Measurements from ENCODE around the gene YBX2.

YBX2 gene

DNA sequence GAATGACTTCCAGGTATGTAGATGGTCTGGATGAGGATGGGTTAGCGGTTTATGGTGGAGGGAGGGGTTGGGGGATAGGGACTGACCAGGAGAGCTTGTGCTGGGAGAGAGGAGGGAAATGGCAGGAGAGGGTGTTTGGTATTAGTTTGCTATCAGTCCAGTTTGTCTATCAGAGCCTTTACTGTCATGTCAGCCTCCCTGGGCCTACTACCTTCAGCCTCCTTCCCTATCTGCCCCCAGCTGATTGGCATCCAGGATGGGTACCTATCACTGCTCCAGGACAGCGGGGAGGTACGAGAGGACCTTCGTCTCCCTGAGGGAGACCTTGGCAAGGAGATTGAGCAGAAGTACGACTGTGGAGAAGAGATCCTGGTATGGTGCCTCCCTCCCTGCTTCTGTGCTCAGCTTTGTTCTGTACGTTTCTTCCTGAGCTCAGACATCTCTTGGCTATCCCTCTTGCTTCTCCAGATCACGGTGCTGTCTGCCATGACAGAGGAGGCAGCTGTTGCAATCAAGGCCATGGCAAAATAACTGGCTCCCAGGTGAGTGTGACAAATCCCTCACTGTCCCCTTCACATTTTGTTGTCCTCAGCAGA is 16.8 kb upstream of the YBX2 start:
- Histone ChIP-seq H3K4me3 (ENCODE audit: low read length) (no peak overlapping the region), H3K9ac (ENCODE audit: low read depth, low read length) (no peak overlapping the region), H3K4me1 (ENCODE audit: insufficient read depth, low read length) (0 out of 2 replicates have a peak, but pooled peaks cover 4% of the 10 kb centered on the region), H3K36me3 (ENCODE audit: insufficient read depth, low read length) (peaks cover 52% of the 10 kb centered on the region), H3K27me3 (ENCODE audit: insufficient read depth, low read length) (no peaks in the 10 kb centered on the region), H3K9me3 (ENCODE audit: insufficient read depth, low read depth, low read length) (no peaks in the 10 kb centered on the region), H3K27ac (ENCODE audit: low read depth, low read length) (no peak overlapping the region)
- WGBS = 95% methylated on average over 7 of the region's 7 CpGs

DNA sequence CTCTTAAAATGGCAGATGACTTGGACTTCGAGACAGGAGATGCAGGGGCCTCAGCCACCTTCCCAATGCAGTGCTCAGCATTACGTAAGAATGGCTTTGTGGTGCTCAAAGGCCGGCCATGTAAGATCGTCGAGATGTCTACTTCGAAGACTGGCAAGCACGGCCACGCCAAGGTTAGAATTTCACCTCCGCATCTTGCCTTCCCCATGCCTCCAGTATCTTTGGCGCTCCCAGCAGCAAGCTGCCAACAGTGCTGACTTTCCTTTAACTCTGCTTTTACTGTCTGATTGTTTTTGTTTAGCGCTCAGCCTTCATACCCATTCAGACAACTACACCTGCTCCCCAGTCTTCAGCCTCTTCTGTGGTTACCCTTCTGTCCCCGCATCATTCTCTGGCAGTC is 15.2 kb upstream of the YBX2 start:
- peaks cover 48% of the 10 kb centered on the region for H3K36me3 ChIP-seq (ENCODE audit: insufficient read depth, low read length)
- no peak overlapping the region for H3K27ac ChIP-seq (ENCODE audit: low read depth, low read length)
- H3K4me3 ChIP-seq (ENCODE audit: low read length) = peak overlapping the region; percentile 94; the same call in 1 of the 2 replicates
- H3K27me3 ChIP-seq (ENCODE audit: insufficient read depth, low read length) = no peaks in the 10 kb centered on the region
- 0 out of 2 replicates have a peak, but pooled peaks cover 4% of the 10 kb centered on the region for H3K4me1 ChIP-seq (ENCODE audit: insufficient read depth, low read length)
- no peak overlapping the region for H3K9ac ChIP-seq (ENCODE audit: low read depth, low read length)
- H3K9me3 ChIP-seq (ENCODE audit: insufficient read depth, low read depth, low read length) = no peaks in the 10 kb centered on the region
- 93% methylated on average over 12 of the region's 12 CpGs for WGBS

DNA sequence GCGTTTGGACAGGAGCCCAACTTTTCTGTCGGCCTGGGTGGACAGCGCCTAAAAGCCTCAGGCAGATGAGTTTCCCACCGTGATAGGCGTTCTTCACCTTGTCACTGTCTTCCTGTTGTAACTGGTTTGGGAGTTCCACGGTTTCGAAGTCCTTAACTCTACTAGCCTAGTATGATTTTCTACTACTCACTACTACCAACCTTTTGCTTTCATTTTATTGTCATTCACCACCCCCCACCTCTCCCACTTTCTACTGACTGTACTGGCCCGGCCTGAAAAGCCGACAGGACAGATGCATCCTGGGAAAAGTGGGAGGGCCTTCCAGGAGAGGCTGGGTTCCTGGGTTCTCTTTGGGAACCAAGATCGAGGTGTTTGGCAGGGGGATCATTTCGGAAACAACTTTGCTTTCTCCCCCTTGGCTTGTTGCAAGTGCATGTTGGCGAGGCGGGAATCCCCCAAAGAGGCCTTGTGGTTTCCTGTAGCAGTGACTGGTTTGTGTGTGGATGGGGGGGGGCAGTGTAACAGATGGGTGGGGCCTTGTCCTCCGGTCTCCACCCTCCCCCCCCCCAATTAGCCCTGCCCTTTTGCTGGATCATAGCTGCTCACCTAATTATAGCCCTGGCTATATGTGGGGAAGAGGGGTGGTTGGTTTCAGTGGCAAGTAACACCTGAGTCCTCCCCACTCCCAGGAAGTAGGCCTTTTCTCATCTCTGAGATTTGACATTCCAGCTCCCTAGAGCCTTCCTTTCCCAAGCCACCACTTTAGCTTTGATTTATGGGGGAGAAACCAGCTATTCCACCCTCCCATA is 14.4 kb upstream of the YBX2 start:
- peak overlapping the region; percentile 100 for H3K27ac ChIP-seq (ENCODE audit: low read depth, low read length)
- peak overlapping the region; percentile 100 for H3K9ac ChIP-seq (ENCODE audit: low read depth, low read length)
- H3K4me1 ChIP-seq (ENCODE audit: insufficient read depth, low read length) = no peaks in the 10 kb centered on the region
- no peaks in the 10 kb centered on the region for H3K27me3 ChIP-seq (ENCODE audit: insufficient read depth, low read length)
- H3K4me3 ChIP-seq (ENCODE audit: low read length) = peak overlapping the region; percentile 94
- WGBS = 0% methylated on average over 11 of the region's 14 CpGs
- H3K36me3 ChIP-seq (ENCODE audit: insufficient read depth, low read length) = peaks cover 45% of the 10 kb centered on the region
- no peaks in the 10 kb centered on the region for H3K9me3 ChIP-seq (ENCODE audit: insufficient read depth, low read depth, low read length)

DNA sequence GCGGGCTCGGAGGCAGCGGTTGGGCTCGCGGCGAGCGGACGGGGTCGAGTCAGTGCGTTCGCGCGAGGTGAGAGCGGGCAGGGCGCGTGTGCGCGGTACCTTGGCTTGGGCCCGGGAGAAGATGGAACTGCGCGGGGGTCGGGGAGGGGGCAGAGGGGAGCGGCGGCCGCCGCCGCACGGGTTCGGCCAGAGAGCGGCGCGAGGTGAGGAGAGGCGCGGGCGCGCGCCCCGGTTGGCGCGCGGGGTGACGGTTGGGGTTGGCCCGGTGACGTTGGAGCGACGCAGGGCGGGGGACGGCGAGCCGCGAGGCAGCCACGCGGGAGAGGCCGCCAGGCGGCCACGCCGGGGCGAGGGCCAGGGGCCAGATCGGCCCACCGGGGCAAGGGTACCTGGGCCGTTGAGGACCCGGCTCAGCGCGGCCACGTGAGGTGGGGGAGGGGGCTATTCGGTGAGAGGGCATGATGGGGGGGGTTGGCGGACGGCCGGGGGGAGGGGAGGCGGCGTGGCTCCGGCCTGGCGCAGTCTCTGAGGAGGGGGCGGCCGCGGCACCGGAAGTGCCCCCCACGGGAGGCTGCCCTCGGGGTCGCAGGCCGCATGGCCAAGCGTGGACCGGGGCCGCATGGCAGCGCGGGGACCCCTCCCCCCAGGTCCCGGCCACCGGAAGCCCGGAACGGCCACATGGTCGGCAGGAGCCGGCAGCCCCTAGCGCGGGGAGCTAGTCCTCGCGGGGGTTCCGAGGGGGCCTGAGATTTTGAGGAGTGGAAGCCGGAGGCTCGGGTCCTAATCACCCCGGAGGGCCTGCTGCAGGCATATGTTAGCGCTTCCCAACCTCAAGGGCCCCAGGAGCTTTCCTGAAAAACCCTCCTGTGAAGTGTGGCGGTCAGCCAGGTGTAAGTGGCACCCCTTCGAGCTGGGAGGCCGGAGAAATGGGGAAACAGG is 13.5 kb upstream of the YBX2 start:
- H3K9ac ChIP-seq (ENCODE audit: low read depth, low read length) = peak overlapping the region; percentile 100
- peak overlapping the region; percentile 94 for H3K4me3 ChIP-seq (ENCODE audit: low read length)
- peak overlapping the region; percentile 100 for H3K27ac ChIP-seq (ENCODE audit: low read depth, low read length)
- peaks cover 36% of the 10 kb centered on the region for H3K36me3 ChIP-seq (ENCODE audit: insufficient read depth, low read length)
- no peaks in the 10 kb centered on the region for H3K27me3 ChIP-seq (ENCODE audit: insufficient read depth, low read length)
- under 1% methylated on average over 104 of the region's 104 CpGs for whole genome bisulfite sequencing
- no peaks in the 10 kb centered on the region for H3K9me3 ChIP-seq (ENCODE audit: insufficient read depth, low read depth, low read length)
- no peaks in the 10 kb centered on the region for H3K4me1 ChIP-seq (ENCODE audit: insufficient read depth, low read length)

DNA sequence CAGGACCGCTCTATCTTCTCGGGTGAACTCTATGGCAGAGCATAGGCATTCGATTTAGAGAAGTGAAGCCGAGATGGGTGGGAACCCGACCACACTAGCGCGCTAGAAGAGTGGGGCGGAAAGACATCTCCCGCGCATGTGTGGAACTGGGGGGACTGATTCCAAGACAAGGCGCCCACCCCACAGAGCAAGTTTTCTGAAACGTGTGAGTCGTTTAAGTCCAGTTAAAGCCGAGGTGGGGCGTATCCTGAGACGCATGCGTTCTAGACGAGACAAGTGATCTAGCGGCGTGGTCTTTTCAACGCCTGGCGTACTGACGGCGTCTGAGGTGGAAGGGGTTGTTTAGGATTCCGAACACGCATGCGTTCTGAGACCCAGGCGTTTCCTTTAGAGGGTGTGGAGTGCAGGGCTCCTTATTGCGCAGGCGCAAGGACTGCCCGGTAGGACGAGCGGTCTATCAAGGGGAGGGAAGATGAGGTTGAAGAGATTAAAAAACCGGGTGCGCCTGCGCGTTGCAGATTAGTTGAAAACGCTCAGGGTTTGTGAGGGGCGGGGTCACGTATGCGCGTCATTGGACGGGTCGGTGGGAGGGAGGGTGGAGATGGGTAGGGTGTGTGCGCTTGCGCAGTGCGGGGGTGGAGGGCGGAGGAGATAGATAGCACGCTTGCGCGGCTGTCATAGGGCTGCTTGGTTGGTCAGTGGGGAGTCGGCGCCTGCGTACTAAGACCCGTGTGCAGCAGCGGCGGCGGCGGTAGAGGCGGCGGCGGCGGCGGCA is 12.7 kb upstream of the YBX2 start, which contains the start of gene EIF5A:
Gene EIF5A, plus strand, starts transcription at position 718 of the 775 bp plus-strand sequence. CDS start 2,008 bp downstream, outside the sequence.
- Histone ChIP-seq H3K4me1 (ENCODE audit: insufficient read depth, low read length) (no peaks in the 10 kb centered on the region), H3K4me3 (ENCODE audit: low read length) (peak within 1 kb of the TSS; percentile 94), H3K9ac (ENCODE audit: low read depth, low read length) (peak within 1 kb of the TSS; percentile 100), H3K27me3 (ENCODE audit: insufficient read depth, low read length) (no peaks in the 10 kb centered on the region), H3K27ac (ENCODE audit: low read depth, low read length) (peak within 1 kb of the TSS; percentile 100), H3K9me3 (ENCODE audit: insufficient read depth, low read depth, low read length) (no peaks in the 10 kb centered on the region), H3K36me3 (ENCODE audit: insufficient read depth, low read length) (peaks cover 28% of the 10 kb centered on the region)
- WGBS = under 1% methylated on average over 64 of the region's 64 CpGs

DNA sequence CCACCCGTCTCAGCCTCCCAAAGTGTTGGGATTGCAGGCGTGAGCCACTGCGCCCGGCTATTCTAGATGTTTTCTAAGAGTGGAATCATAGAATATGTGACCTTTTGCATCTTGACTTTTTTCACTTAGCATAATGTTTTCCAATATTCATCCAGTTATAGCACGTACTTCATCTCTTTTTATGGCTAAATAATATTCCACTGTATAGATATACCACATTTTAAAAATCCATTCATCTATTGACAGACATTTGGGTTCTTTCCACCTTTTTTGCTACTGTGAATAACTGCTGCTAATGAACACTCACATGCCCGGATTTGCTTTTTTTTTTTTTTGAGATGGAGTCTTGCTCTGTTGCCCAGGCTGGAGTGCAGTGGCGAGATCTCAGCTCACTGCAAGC is 9.7 kb upstream of the YBX2 start:
- Histone ChIP-seq H3K27ac (ENCODE audit: low read depth, low read length) (no peak overlapping the region), H3K4me3 (ENCODE audit: low read length) (no peak overlapping the region), H3K4me1 (ENCODE audit: insufficient read depth, low read length) (no peaks in the 10 kb centered on the region), H3K9ac (ENCODE audit: low read depth, low read length) (no peak overlapping the region), H3K27me3 (ENCODE audit: insufficient read depth, low read length) (no peaks in the 10 kb centered on the region), H3K9me3 (ENCODE audit: insufficient read depth, low read depth, low read length) (no peaks in the 10 kb centered on the region), H3K36me3 (ENCODE audit: insufficient read depth, low read length) (peaks cover 1% of the 10 kb centered on the region; the same call in 1 of the 2 replicates)
- 95% methylated on average over 7 of the region's 7 CpGs for WGBS

DNA sequence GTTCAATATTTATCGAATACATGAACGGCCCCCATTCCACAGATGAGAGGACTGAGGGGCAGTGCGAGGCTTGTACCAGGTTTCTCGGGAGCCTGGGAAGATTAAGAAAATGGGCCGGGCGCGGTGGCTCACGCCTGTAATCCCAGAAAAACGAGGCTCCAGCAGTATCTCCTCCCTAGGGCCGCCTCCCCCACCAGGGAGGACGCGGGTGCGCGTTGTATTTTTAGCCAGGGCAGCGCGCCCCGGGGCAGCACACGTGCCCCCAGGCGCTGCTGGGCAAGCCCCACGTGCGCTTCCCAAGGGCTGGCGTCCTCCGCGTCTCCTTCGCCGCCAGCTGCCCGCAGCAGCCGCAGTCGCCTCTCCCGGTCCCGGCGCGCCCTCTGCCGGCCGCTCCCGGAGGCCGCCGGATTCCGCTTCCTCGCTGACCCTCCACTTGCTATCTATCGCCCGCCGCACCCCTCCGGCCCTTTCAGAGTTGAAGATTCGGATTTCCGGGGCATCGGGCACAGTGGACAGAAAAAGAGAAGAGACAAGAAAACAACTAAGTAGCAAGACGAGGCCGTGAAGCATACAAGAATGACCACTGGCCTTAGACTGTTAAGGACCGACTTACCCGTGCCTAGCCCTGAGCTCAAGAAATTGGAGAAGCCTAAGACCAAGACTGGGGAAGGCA is 1.9 kb upstream of the YBX2 start:
- Histone ChIP-seq H3K36me3 (ENCODE audit: insufficient read depth, low read length) (no peaks in the 10 kb centered on the region), H3K4me1 (ENCODE audit: insufficient read depth, low read length) (0 out of 2 replicates have a peak, but pooled peaks cover 10% of the 10 kb centered on the region), H3K9me3 (ENCODE audit: insufficient read depth, low read depth, low read length) (no peaks in the 10 kb centered on the region), H3K27me3 (ENCODE audit: insufficient read depth, low read length) (peaks cover 47% of the 10 kb centered on the region), H3K9ac (ENCODE audit: low read depth, low read length) (no peak overlapping the region), H3K4me3 (ENCODE audit: low read length) (peak overlapping the region; percentile 11; the same call in 1 of the 2 replicates), H3K27ac (ENCODE audit: low read depth, low read length) (no peak overlapping the region)
- 9% methylated on average over 51 of the region's 51 CpGs for WGBS

DNA sequence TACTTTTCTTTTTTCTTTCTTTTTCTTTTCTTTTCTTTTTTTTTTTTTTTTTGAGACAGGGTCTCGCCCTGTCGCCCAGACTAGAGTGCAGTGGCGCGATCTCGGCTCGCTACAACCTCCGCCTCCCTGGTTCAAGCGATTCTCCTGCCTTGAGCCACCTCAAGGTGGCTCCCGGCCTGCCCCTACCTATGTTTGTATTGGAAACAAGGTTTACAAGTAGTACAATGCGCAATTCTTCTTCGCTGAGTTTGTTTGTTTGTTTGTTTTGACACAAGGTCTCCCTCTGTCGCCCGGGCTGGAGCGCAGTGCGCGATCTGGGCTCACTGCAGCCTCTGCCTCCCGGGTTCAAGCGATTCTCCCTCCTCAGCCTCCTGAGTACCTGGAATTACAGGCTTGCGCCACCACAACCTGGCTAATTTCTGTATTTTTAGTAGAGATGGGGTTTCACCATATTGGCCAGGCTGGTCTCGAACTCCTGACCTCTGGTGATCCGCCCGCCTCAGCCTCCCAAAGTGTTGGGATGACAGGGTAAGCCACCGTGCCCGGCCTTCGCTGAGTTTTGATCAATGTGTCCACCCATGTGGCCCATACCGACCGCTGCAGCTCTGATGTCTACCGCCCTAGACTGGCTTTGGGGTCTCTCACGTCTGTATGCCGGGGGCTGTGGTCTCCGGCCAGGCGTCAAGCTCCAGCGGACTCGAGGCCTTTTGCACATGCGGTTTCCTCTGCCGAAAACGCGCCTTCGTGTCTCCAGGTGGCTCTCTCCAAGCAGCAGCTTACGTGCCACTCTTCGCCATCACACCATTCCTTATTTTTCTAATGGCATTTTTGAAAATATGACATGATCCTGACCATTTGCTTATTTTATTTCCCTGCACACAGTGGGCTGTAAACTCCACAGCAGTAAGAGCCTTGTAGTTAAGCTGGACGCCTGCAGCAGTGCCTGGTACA is 1.1 kb upstream of the YBX2 start:
- no peak overlapping the region for H3K9ac ChIP-seq (ENCODE audit: low read depth, low read length)
- no peaks in the 10 kb centered on the region for H3K9me3 ChIP-seq (ENCODE audit: insufficient read depth, low read depth, low read length)
- H3K27ac ChIP-seq (ENCODE audit: low read depth, low read length) = no peak overlapping the region
- H3K27me3 ChIP-seq (ENCODE audit: insufficient read depth, low read length) = peaks cover 47% of the 10 kb centered on the region
- no peaks in the 10 kb centered on the region for H3K36me3 ChIP-seq (ENCODE audit: insufficient read depth, low read length)
- H3K4me3 ChIP-seq (ENCODE audit: low read length) = peak overlapping the region; percentile 60
- 65% methylated on average over 42 of the region's 42 CpGs for WGBS
- 0 out of 2 replicates have a peak, but pooled peaks cover 10% of the 10 kb centered on the region for H3K4me1 ChIP-seq (ENCODE audit: insufficient read depth, low read length)

DNA sequence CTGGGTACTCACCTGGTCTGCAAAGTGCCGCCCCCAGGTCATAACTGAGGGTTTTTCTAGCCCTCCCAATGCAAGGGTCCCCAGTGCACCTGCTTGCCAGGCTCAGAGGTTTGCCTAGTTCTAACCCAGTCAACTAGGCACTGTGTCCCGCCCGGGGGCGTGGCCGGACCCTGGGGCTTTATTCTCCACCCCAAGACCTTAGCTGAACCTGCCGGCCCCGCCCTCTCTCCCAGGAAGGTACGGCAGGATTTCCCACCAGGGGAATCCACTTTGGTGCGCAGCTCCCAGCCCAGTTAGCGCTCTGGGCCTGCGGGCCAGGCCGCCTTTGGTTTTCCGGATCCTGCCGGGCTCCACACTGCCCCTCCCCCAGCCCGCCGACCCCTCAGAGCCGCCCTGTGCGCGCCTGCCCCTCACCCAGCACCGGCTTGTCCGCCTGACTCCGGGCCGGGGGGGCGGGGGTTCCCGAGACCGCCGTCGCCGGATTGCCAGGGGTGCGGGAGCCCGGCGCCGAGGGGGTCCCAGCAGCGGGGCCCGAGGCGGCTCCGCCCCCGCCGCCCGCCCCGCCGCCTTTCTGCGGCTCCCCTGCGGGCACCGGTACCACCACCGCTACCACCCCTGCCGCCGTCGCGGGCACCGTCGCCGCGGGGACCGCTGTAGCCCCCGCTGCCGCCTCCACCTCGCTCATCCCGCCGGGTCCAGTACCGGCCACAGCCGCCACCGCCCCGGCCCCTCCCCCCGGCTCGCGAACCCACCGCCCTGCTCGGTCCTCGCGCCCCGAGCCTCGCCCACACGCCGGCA is 424 bp downstream of the YBX2 start:
- 2% methylated on average over 75 of the region's 75 CpGs for WGBS
- H3K9ac ChIP-seq (ENCODE audit: low read depth, low read length) = no peak overlapping the region; the same call in 1 of the 2 replicates
- no peaks in the 10 kb centered on the region for H3K9me3 ChIP-seq (ENCODE audit: insufficient read depth, low read depth, low read length)
- no peaks in the 10 kb centered on the region for H3K36me3 ChIP-seq (ENCODE audit: insufficient read depth, low read length)
- 0 out of 2 replicates have a peak, but pooled peaks cover 10% of the 10 kb centered on the region for H3K4me1 ChIP-seq (ENCODE audit: insufficient read depth, low read length)
- peaks cover 47% of the 10 kb centered on the region for H3K27me3 ChIP-seq (ENCODE audit: insufficient read depth, low read length)
- peak overlapping the region; percentile 47 for H3K4me3 ChIP-seq (ENCODE audit: low read length)
- peak overlapping the region; percentile 77; the same call in 1 of the 2 replicates for H3K27ac ChIP-seq (ENCODE audit: low read depth, low read length)

Data from HUES64 (cell line).